K562 (cell line): ENCODE data around the gene CITED2. TPM values are rescaled to one million over a fixed set of nuclear protein-coding genes. Genes with fewer than 3 reads are reported as not detected.

ENCODE experiments used
- ARID1B ChIP-seq: fragments of 450-650 bp; IDR thresholded peaks from 2 replicates; pipeline ENCODE4 v1.6.1; 2016; ENCODE audit warnings: antibody characterized with exemption, mild to moderate bottlenecking, inconsistent platforms
- CCNT2 ChIP-seq: IDR thresholded peaks from 2 replicates; pipeline ENCODE4 v1.6.1; 2011; ENCODE audit warnings: borderline replicate concordance, low read depth, mild to moderate bottlenecking, moderate library complexity, mixed read lengths, low read length; ENCODE audit not compliant: insufficient read length; ENCODE audit errors: extremely low read depth
- CUX1 ChIP-seq: fragments of 200-800 bp; sonication (Bioruptor generic); IDR thresholded peaks from 2 replicates; pipeline ENCODE4 v1.6.1; 2016; ENCODE audit warnings: missing genetic modification characterization, missing compliant biosample characterization
- E2F1 ChIP-seq: sonication (generic); formaldehyde crosslinking; IDR thresholded peaks from 2 replicates; pipeline ENCODE4 v1.8.1; 2023; ENCODE audit warnings: mild to moderate bottlenecking, missing genetic modification reagents, moderate library complexity
- ERF ChIP-seq: fragments of 450-650 bp; formaldehyde crosslinking; IDR thresholded peaks from 2 replicates; pipeline ENCODE4 v1.4.0; 2020; ENCODE audit warnings: mild to moderate bottlenecking, mixed read lengths
- EWSR1 ChIP-seq: fragments of 450-650 bp; IDR thresholded peaks from 2 replicates; pipeline ENCODE4 v1.6.1; 2018; ENCODE audit warnings: borderline replicate concordance, mild to moderate bottlenecking, low read depth, moderate library complexity; ENCODE audit not compliant: partially characterized antibody
- HMG20B ChIP-seq: fragments of 250-450 bp; sonication (Bioruptor Pico); IDR thresholded peaks from 2 replicates; pipeline ENCODE4 v1.5.0; 2021; ENCODE audit warnings: mild to moderate bottlenecking
- KAT2B ChIP-seq: IDR thresholded peaks from one replicate; pipeline ENCODE4 v1.6.1; 2012; ENCODE audit warnings: low read depth, mild to moderate bottlenecking, control low read depth, inconsistent platforms, low read length, moderate library complexity
- MAFF ChIP-seq: IDR thresholded peaks from 2 replicates; pipeline ENCODE4 v1.6.1; 2012; ENCODE audit warnings: low read length, improper control_type of control experiment
- MLLT1 ChIP-seq, 2 experiments: fragments of 450-650 bp; IDR thresholded peaks; 2 replicates each; pipeline ENCODE4 v1.6.1; 2016
- MYNN ChIP-seq, 2 experiments: sonication (generic); formaldehyde crosslinking in 1 of 2; IDR thresholded peaks; 2 replicates each; pipeline versions ENCODE4 v1.5.0 to v1.6.1; 2016 to 2020; ENCODE audit warnings: antibody characterized with exemption in 1 of 2, missing genetic modification reagents in 1 of 2
- NR2F6 ChIP-seq: fragments of 450-650 bp; formaldehyde crosslinking; IDR thresholded peaks from 2 replicates; pipeline ENCODE4 v1.4.0; 2020; ENCODE audit warnings: mild to moderate bottlenecking
- SMAD1 ChIP-seq: fragments of 150-350 bp; IDR thresholded peaks from 2 replicates; pipeline ENCODE4 v1.6.1; 2014; ENCODE audit warnings: low read length, low read depth; ENCODE audit not compliant: partially characterized antibody
- SMARCC2 ChIP-seq: fragments of 450-650 bp; IDR thresholded peaks from 2 replicates; pipeline ENCODE4 v1.6.1; 2017; ENCODE audit warnings: antibody characterized with exemption, moderate library complexity, mild to moderate bottlenecking, low read depth
- SREBF2 ChIP-seq: sonication (generic); formaldehyde crosslinking; IDR thresholded peaks from 2 replicates; pipeline ENCODE4 v1.4.0; 2020; ENCODE audit warnings: mild to moderate bottlenecking, missing genetic modification reagents
- TFAM ChIP-seq: fragments of 250-450 bp; sonication (Bioruptor Pico); conservative IDR thresholded peaks from 2 replicates; pipeline ENCODE4 v1.5.0; 2021; ENCODE audit warnings: mild to moderate bottlenecking, moderate library complexity
- TRIM28 ChIP-seq: fragments of 450-650 bp; IDR thresholded peaks from 2 replicates; pipeline ENCODE4 v1.6.1; 2017
- U2AF2 ChIP-seq: fragments of 200-400 bp; formaldehyde crosslinking; optimal IDR thresholded peaks from 2 replicates; pipeline ENCODE3; 2017; ENCODE audit warnings: low read depth, mild to moderate bottlenecking, low read length
- ZC3H11A ChIP-seq: IDR thresholded peaks from 2 replicates; pipeline ENCODE4 v1.6.1; 2012; ENCODE audit warnings: low read depth, low read length, improper control_type of control experiment
- ZNF174 ChIP-seq: fragments of 250-450 bp; sonication (Bioruptor Pico); IDR thresholded peaks from 2 replicates; pipeline ENCODE4 v1.4.0; 2020; ENCODE audit warnings: mild to moderate bottlenecking
- ZNF282 ChIP-seq: sonication (generic); formaldehyde crosslinking; IDR thresholded peaks from 2 replicates; pipeline ENCODE4 v1.8.1; 2023; ENCODE audit warnings: missing genetic modification reagents
- polyA plus RNA-seq, 8 experiments: library from polyadenylated mRNA; depleted of rRNA in 4 of 8; stranded (reverse) in 5 of 8; unstranded in 3 of 8; fragments of >200 nt; fragmentation: Nextera tagmentation in 2 of 8; fragmentation: Illumina TruSeq in 1 of 8; extraction: Ambion mirVana in 2 of 8; extraction: Trizol in 1 of 8; gene quantifications; 2 replicates each; pipeline versions ENCODE4 v1.2.1 to v1.2.3, GENCODE V29; 2011 to 2014; ENCODE audit warnings: inconsistent platforms in 1 of 8, missing spikeins in 1 of 8
- total RNA-seq, 7 experiments: library from RNA; depleted of rRNA in 6 of 7; stranded (reverse); fragments of >200 nt in 6 of 7; fragmentation: Illumina TruSeq in 2 of 7; extraction: Trizol in 2 of 7; gene quantifications; 2 replicates each; pipeline versions ENCODE4 v1.2.1 to v1.2.3, GENCODE V29; 2011 to 2021; ENCODE audit warnings: low replicate concordance in 1 of 7

The CITED2 gene
- total and polyA plus RNA-seq, 9 of the 15 experiments (the other 6 are each of a cell fraction or from before 2014, with no cell fraction given), result 0.21 to 86.1 (median 17.5) TPM

- TF ChIP-seq TFAM (CRISPR knock-in tag) (no peak), CUX1 (CRISPR knock-in tag) (0 out of 2 replicates have a peak, but pooled peaks have one; percentile 40), U2AF2 (no peak), CCNT2 (peak; percentile 93), TRIM28 (peak; percentile 77; the same call in 1 of the 2 replicates), HMG20B (CRISPR knock-in tag) (no peak), KAT2B (no peak), ZNF282 (no peak), E2F1 (CRISPR knock-in tag) (no peak), ARID1B (peak; percentile 55), SREBF2 (CRISPR knock-in tag) (no peak), EWSR1 (no peak), NR2F6 (no peak), ZC3H11A (no peak), MLLT1 (IDR thresholded peaks at IDR 0.05) (no peak; a peak in 1 of 4 replicates), ERF (CRISPR knock-in tag) (no peak), MAFF (no peak; the same call in 1 of the 2 replicates), ZNF174 (CRISPR knock-in tag) (no peak), SMARCC2 (no peak), MYNN (IDR thresholded peaks at IDR 0.05) (peak; percentile 85), MYNN (CRISPR knock-in tag; IDR thresholded peaks at IDR 0.05) (no peak), SMAD1 (peak; percentile 66)
Measured at GRCh38 chr6:139375226-139376016, 973 bp upstream of the CITED2 start (continued).
